SKM-1 (cell line): ENCODE data around the gene ADGRG3.

Experiments
- DNase-seq: peaks from one replicate; lab custom pipeline; 2025; ENCODE audit not compliant: unreplicated experiment; lab: John Stamatoyannopoulos, UW

ADGRG3 gene

GRCh38 chr16:57668263-57668571 lies at the start of gene ADGRG3:
ADGRG3 (plus strand) TSS chr16:57668306; CDS start chr16:57668348, 42 bp downstream.
- no peak for DNase-seq

GRCh38 chr16:57619133-57619605 lies 48.9 kb upstream of the ADGRG3 start:
- DNase-seq: no peak

- no peak for DNase-seq
These were observed 48.3 kb upstream of the ADGRG3 start for GRCh38 chr16:57619606-57620334.

- DNase-seq: no peak
These were observed 47.5 kb upstream of the ADGRG3 start for GRCh38 chr16:57620335-57621231.

- no peak for DNase-seq
These were observed 46.4 kb upstream of the ADGRG3 start for GRCh38 chr16:57621521-57622271.

- DNase-seq: no peak
These were observed 45.5 kb upstream of the ADGRG3 start for GRCh38 chr16:57622361-57623250.

- DNase-seq: no peak
These were observed 44.7 kb upstream of the ADGRG3 start for GRCh38 chr16:57623251-57624043.

GRCh38 chr16:57624044-57624688 lies 43.9 kb upstream of the ADGRG3 start:
- DNase-seq: no peak

GRCh38 chr16:57624806-57625500 lies 43.2 kb upstream of the ADGRG3 start:
- DNase-seq: no peak

GRCh38 chr16:57626420-57627170 lies 41.5 kb upstream of the ADGRG3 start:
- no peak for DNase-seq

GRCh38 chr16:57627184-57627871 lies 40.8 kb upstream of the ADGRG3 start:
- DNase-seq: no peak

GRCh38 chr16:57628008-57628781 lies 39.9 kb upstream of the ADGRG3 start, which contains the start of gene ADGRG1:
ADGRG1 (plus strand) TSS chr16:57628630; CDS start chr16:57650288, 21,658 bp downstream.
- DNase-seq: no peak

- no peak for DNase-seq
These were observed 39.3 kb upstream of the ADGRG3 start for GRCh38 chr16:57628783-57629293.

GRCh38 chr16:57629516-57630406 lies 38.3 kb upstream of the ADGRG3 start:
- DNase-seq: no peak

- no peak for DNase-seq
These were observed 37.7 kb upstream of the ADGRG3 start for GRCh38 chr16:57630407-57630797.
